Measurements from ENCODE around the gene MICAL2. TPM values are rescaled to one million over a fixed set of nuclear protein-coding genes. Genes with fewer than 3 reads are reported as not detected.

Gene MICAL2
- total RNA-seq, 3 donors from 2014 or later = 70.3 to 118 (median 71.4) TPM

DNA sequence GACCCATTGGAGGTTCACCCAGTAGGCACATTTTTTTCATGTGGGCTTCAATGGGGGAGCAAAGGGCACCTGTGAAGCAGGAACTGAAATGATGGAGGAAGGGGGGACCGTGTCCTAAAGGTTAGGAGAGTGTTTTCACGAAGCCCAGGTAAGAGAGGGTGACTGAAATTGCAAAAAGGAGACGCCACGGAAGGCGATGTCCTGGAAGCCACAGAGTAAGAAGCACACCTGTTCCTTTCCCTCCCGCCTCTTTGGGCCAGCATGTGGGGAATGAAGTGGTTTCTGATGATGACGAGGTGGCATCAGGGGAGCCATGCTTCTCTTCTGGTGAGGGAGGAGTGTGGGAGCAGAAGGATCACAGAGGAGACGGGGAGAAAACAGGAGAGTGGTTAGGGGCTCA is 37.0 kb upstream of the MICAL2 start:
- Mint-ChIP-seq H3K4me1 (ENCODE audit: low read depth) (peaks cover 2% of the 10 kb centered on the region), H3K36me3 (ENCODE audit: insufficient read depth) (no peaks in the 10 kb centered on the region), H3K9me3 (no peaks in the 10 kb centered on the region), H3K27me3 (ENCODE audit: low read depth) (no peaks in the 10 kb centered on the region), H3K4me3 (no peak overlapping the region)
- ATAC-seq = no peak
- no peak for DNase-seq

- Mint-ChIP-seq H3K9me3 (no peaks in the 10 kb centered on the region), H3K27me3 (ENCODE audit: low read depth) (peaks cover 2% of the 10 kb centered on the region), H3K4me1 (ENCODE audit: low read depth) (peaks cover 2% of the 10 kb centered on the region), H3K4me3 (no peak overlapping the region), H3K36me3 (ENCODE audit: insufficient read depth) (no peaks in the 10 kb centered on the region)
- no peak for ATAC-seq
- DNase-seq = no peak
These were observed 36.5 kb upstream of the MICAL2 start for GRCh38 chr11:12073886-12074285.

- no peaks in the 10 kb centered on the region for H3K36me3 Mint-ChIP-seq (ENCODE audit: insufficient read depth)
- H3K9me3 Mint-ChIP-seq = no peaks in the 10 kb centered on the region
- peaks cover 2% of the 10 kb centered on the region for H3K4me1 Mint-ChIP-seq (ENCODE audit: low read depth)
- no peak overlapping the region for H3K4me3 Mint-ChIP-seq
- ATAC-seq (no peak), DNase-seq (no peak)
- peaks cover 3% of the 10 kb centered on the region for H3K27me3 Mint-ChIP-seq (ENCODE audit: low read depth)
These were observed 35.7 kb upstream of the MICAL2 start for GRCh38 chr11:12074529-12075195.

DNA sequence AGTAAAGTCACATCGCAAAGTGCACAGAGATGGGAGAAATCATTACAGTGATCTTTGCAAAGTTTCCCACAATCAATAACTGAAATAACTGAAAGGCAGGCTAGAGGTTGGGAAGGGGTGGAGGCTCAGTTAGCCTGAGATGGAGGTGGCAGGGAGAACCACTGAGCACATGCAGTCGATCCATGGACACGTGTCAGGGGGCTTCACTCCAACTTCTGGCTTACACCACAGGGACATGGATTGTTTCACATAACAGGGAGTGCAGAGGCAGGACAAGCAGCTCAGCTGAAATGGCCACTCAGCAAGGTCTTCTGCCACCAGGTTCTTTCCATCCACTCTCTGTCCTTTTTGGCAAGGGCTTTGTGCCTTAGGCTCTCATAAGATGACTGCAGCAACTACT is 35.1 kb upstream of the MICAL2 start:
- DNase-seq (no peak), ATAC-seq (no peak)
- no peak overlapping the region for H3K4me3 Mint-ChIP-seq
- peaks cover 3% of the 10 kb centered on the region for H3K27me3 Mint-ChIP-seq (ENCODE audit: low read depth)
- H3K4me1 Mint-ChIP-seq (ENCODE audit: low read depth) = peaks cover 5% of the 10 kb centered on the region
- no peaks in the 10 kb centered on the region for H3K36me3 Mint-ChIP-seq (ENCODE audit: insufficient read depth)
- H3K9me3 Mint-ChIP-seq = no peaks in the 10 kb centered on the region

GRCh38 chr11:12075822-12076821 is 34.3 kb upstream of the MICAL2 start:
- no peak for ATAC-seq
- no peaks in the 10 kb centered on the region for H3K9me3 Mint-ChIP-seq
- peaks cover 3% of the 10 kb centered on the region for H3K27me3 Mint-ChIP-seq (ENCODE audit: low read depth)
- peaks cover 5% of the 10 kb centered on the region for H3K4me1 Mint-ChIP-seq (ENCODE audit: low read depth)
- DNase-seq = no peak
- no peak overlapping the region for H3K4me3 Mint-ChIP-seq
- H3K36me3 Mint-ChIP-seq (ENCODE audit: insufficient read depth) = no peaks in the 10 kb centered on the region

- ATAC-seq (no peak), DNase-seq (no peak)
- no peak overlapping the region for H3K4me3 Mint-ChIP-seq
- H3K36me3 Mint-ChIP-seq (ENCODE audit: insufficient read depth) = no peaks in the 10 kb centered on the region
- H3K9me3 Mint-ChIP-seq = no peaks in the 10 kb centered on the region
- H3K4me1 Mint-ChIP-seq (ENCODE audit: low read depth) = peaks cover 3% of the 10 kb centered on the region
- H3K27me3 Mint-ChIP-seq (ENCODE audit: low read depth) = peaks cover 3% of the 10 kb centered on the region
These were observed 33.4 kb upstream of the MICAL2 start for GRCh38 chr11:12076840-12077534.

DNA sequence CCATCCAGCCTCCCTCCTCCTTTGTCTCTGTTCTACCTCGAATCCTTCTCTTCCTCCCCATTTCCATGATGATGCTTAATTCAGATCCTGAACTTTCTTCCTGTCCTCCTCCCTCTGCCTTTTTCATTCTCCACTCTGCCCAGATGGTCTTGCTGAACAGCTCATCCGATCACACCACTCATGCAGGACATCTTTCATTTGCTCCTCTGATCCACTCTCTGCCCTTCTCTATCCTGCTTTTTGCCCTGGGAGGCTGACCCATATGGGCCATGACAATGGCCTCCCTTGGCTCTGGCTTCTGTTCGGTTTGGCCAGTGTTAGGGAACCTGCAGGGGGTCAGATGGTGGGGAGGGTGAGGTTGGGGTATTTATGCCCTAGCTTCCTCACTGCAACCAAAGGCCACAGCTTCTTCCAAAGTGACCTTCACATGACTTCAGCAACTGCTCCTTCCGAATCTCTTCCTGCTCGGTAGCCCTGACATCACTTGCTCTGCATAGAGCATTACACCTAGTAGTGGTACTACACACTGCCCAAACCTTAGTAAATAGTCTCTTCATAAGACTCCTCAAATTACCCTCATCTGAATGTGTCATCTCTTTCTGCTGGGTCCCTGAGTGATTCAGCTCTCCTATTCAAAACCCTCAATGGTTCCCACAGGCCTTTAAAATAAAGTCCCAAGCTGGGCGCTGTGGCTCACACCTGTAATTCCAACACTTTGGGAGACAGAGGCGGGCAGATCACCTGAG is 32.7 kb upstream of the MICAL2 start:
- DNase-seq = no peak
- ATAC-seq = no peak

GRCh38 chr11:12079726-12080556 is 30.4 kb upstream of the MICAL2 start:
- H3K9me3 Mint-ChIP-seq = peaks cover 3% of the 10 kb centered on the region
- no peak for ATAC-seq
- DNase-seq = no peak
- H3K27me3 Mint-ChIP-seq (ENCODE audit: low read depth) = peaks cover 3% of the 10 kb centered on the region
- no peak overlapping the region for H3K4me3 Mint-ChIP-seq
- H3K4me1 Mint-ChIP-seq (ENCODE audit: low read depth) = peaks cover 6% of the 10 kb centered on the region
- H3K36me3 Mint-ChIP-seq (ENCODE audit: insufficient read depth) = no peaks in the 10 kb centered on the region

More for the DNA sequence above, 32.7 kb upstream of the MICAL2 start:
- Mint-ChIP-seq H3K9me3 (no peaks in the 10 kb centered on the region), H3K36me3 (ENCODE audit: insufficient read depth) (no peaks in the 10 kb centered on the region), H3K27me3 (ENCODE audit: low read depth) (peaks cover 3% of the 10 kb centered on the region), H3K4me1 (ENCODE audit: low read depth) (peaks cover 3% of the 10 kb centered on the region), H3K4me3 (no peak overlapping the region)

GRCh38 chr11:12083380-12083779 is 27.0 kb upstream of the MICAL2 start:
- peaks cover 3% of the 10 kb centered on the region for H3K9me3 Mint-ChIP-seq
- H3K4me3 Mint-ChIP-seq = no peak overlapping the region
- H3K36me3 Mint-ChIP-seq (ENCODE audit: insufficient read depth) = no peaks in the 10 kb centered on the region
- DNase-seq = no peak
- H3K27me3 Mint-ChIP-seq (ENCODE audit: low read depth) = peaks cover 3% of the 10 kb centered on the region
- peaks cover 38% of the 10 kb centered on the region for H3K4me1 Mint-ChIP-seq (ENCODE audit: low read depth)
- no peak for ATAC-seq

DNA sequence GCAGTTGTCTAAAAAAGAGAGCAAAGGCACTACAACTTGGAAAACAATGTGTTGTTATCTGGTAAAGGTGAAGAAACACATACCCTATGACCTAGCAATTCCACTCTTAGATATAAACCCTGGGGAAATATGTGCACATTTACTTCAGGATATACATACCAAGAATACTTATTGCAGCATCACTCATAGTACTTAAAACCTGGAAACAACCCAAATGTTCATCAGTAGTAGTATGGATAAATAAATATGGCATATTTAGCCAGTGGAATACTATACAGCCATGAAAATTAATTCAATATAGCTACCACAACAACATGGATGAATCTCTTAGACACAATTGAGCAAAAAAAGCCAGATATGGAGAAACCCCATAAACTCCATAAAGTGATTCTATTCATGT is 26.1 kb upstream of the MICAL2 start:
- Mint-ChIP-seq H3K36me3 (ENCODE audit: insufficient read depth) (no peaks in the 10 kb centered on the region), H3K27me3 (ENCODE audit: low read depth) (no peaks in the 10 kb centered on the region), H3K4me1 (ENCODE audit: low read depth) (peaks cover 46% of the 10 kb centered on the region), H3K9me3 (peaks cover 3% of the 10 kb centered on the region), H3K4me3 (no peak overlapping the region)
- ATAC-seq (no peak), DNase-seq (no peak)

GRCh38 chr11:12085371-12086251 is 24.8 kb upstream of the MICAL2 start:
- Mint-ChIP-seq H3K4me3 (no peak overlapping the region), H3K36me3 (ENCODE audit: insufficient read depth) (no peaks in the 10 kb centered on the region), H3K9me3 (peaks cover 3% of the 10 kb centered on the region), H3K4me1 (ENCODE audit: low read depth) (peaks cover 55% of the 10 kb centered on the region), H3K27me3 (ENCODE audit: low read depth) (no peaks in the 10 kb centered on the region)
- no peak for ATAC-seq
- DNase-seq = no peak

DNA sequence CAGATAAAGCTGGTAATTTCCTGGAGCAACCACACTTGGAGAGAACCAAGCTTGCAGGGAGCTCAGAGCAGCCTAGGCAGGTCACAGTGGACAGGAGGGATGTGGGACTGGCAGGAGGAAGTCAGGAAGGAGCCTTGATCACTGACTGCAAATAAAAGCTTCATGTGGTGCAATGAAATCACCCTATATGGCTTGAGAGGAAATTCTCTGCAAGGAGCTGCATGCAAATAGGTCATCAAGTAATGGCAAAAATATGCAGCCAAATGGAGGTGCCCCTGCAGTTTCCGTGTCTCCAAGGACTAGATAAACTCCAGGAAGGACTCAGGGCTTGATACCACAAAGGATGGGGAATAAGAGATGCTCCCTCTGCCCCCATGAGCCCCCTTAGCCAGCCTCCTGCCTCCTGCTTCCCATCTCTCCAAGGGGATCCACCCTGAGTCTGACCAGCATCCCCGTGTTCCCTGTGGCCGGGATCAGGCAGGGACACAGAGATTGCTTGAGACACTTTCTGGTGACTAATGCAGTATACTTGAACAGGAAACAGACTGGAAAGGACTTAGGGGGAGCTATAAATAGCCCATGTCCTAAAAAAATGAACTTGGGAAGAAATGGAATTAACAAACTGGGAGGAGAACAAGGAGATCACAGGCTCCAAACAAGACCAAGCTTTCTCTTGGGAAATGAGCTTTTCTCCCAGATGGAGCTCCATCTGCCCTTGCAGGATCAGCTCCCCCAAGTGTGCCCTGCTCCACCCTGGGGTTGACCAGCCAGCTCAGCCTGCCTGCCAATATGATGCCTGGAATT is 23.9 kb upstream of the MICAL2 start:
- ATAC-seq (no peak), DNase-seq (no peak)
- Mint-ChIP-seq H3K27me3 (ENCODE audit: low read depth) (no peaks in the 10 kb centered on the region), H3K4me3 (no peak overlapping the region), H3K4me1 (ENCODE audit: low read depth) (peaks cover 59% of the 10 kb centered on the region), H3K36me3 (ENCODE audit: insufficient read depth) (no peaks in the 10 kb centered on the region), H3K9me3 (peaks cover 3% of the 10 kb centered on the region)

Measured in activated T-cell treated with anti-CD3 and anti-CD28 coated beads, Interleukin-2, amount 50 U/mL, for 4 hours (primary cell).